ENCODE measurements around the gene SCO2. TPM values are rescaled to one million over a fixed set of nuclear protein-coding genes. Genes with fewer than 3 reads are reported as not detected.

SCO2 gene
- total and polyA plus RNA-seq, 2 of the 13 experiments (the other 11 are each of a cell fraction or from before 2014, with no cell fraction given): 0.32 to 3.7 TPM

GRCh38 chr22:50474710-50475651, 50.4 kb downstream of the SCO2 start, which contains the start of gene SBF1 (continued):
- TF ChIP-seq ZNF609 (CRISPR knock-in tag; IDR thresholded peaks at IDR 0.05; ENCODE audit: borderline replicate concordance) (no peak), GATA4 (IDR thresholded peaks at IDR 0.05; ENCODE audit: borderline replicate concordance, low read depth) (peak; percentile 52; the same call in 1 of the 2 replicates), PRDM4 (CRISPR knock-in tag; IDR thresholded peaks at IDR 0.05; ENCODE audit: borderline replicate concordance) (no peak), ZFP90 (CRISPR knock-in tag; IDR thresholded peaks at IDR 0.05; ENCODE audit: borderline replicate concordance) (no peak), JDP2 (CRISPR knock-in tag; IDR thresholded peaks at IDR 0.05; ENCODE audit: borderline replicate concordance) (no peak), ZNF556 (CRISPR knock-in tag; IDR thresholded peaks at IDR 0.05; ENCODE audit: borderline replicate concordance) (no peak; the same call in 1 of the 2 replicates), DDIT3 (CRISPR knock-in tag; IDR thresholded peaks at IDR 0.05) (no peak), NCOA5 (CRISPR knock-in tag; IDR thresholded peaks at IDR 0.05) (no peak), MIER3 (CRISPR knock-in tag; IDR thresholded peaks at IDR 0.05; ENCODE audit: borderline replicate concordance) (peak; percentile 36; the same call in 1 of the 2 replicates), ZNF260 (CRISPR knock-in tag; IDR thresholded peaks at IDR 0.05; ENCODE audit: borderline replicate concordance, low read depth) (no peak), AGO1 (IDR thresholded peaks at IDR 0.05; ENCODE audit: low read depth, low read length, poor library complexity, severe bottlenecking) (no peak), E2F1 (CRISPR knock-in tag; IDR thresholded peaks at IDR 0.05) (no peak), ZNF720 (CRISPR knock-in tag; IDR thresholded peaks at IDR 0.05) (no peak), NFATC3 (CRISPR knock-in tag; IDR thresholded peaks at IDR 0.05) (0 out of 2 replicates have a peak, but pooled peaks have one; percentile 54), ZNF546 (CRISPR knock-in tag; conservative IDR thresholded peaks at IDR 0.05) (no peak), ZNF761 (CRISPR knock-in tag; conservative IDR thresholded peaks at IDR 0.05) (no peak), PHF5A (CRISPR knock-in tag; IDR thresholded peaks at IDR 0.05; ENCODE audit: low read depth, unreplicated experiment) (no peak), SKI (IDR thresholded peaks at IDR 0.05; ENCODE audit: partially characterized antibody) (no peak), ZNF44 (CRISPR knock-in tag; IDR thresholded peaks at IDR 0.05) (no peak), IKZF4 (CRISPR knock-in tag; IDR thresholded peaks at IDR 0.05; ENCODE audit: borderline replicate concordance, low read depth, not compliant biosample characterization) (no peak)

Data from HepG2 (cell line).